DOHH2 (cell line): Measurements from ENCODE around the gene TSEN2.

Experiments
- H3F3A ChIP-seq: fragments of 200-600 bp; sonication (generic), shearing (Covaris generic); 2 replicates; pipeline ENCODE4 v1.6.0; 2016; ENCODE audit warnings: antibody characterized with exemption, mild to moderate bottlenecking; ENCODE audit not compliant: control insufficient read depth, insufficient read depth
- H3K27ac ChIP-seq: fragments of 200-600 bp; sonication (generic); 2 replicates; pipeline ENCODE4 v1.5.1; 2014; ENCODE audit warnings: low read depth, mild to moderate bottlenecking, low read length, moderate library complexity
- H3K27me3 ChIP-seq: fragments of 200-600 bp; sonication (generic); 2 replicates; pipeline ENCODE4 v1.6.1; 2014; ENCODE audit warnings: mild to moderate bottlenecking, low read length, mixed read lengths; ENCODE audit not compliant: control insufficient read depth
- H3K36me3 ChIP-seq: fragments of 200-600 bp; sonication (generic); 2 replicates; pipeline ENCODE4 v1.6.1; 2014; ENCODE audit warnings: mild to moderate bottlenecking, low read length, moderate library complexity, mixed read lengths; ENCODE audit not compliant: control insufficient read depth
- H3K4me1 ChIP-seq: fragments of 200-600 bp; sonication (generic); 2 replicates; pipeline ENCODE4 v1.6.1; 2014; ENCODE audit warnings: mild to moderate bottlenecking, low read length, mixed read lengths; ENCODE audit not compliant: control insufficient read depth
- H3K4me2 ChIP-seq: fragments of 200-600 bp; sonication (generic); 2 replicates; pipeline ENCODE4 v1.6.0; 2014; ENCODE audit warnings: mild to moderate bottlenecking, low read length, moderate library complexity
- H3K4me3 ChIP-seq: fragments of 200-600 bp; sonication (generic); 2 replicates; pipeline ENCODE4 v1.5.1; 2014; ENCODE audit warnings: mild to moderate bottlenecking, low read length, mixed read lengths
- H3K79me2 ChIP-seq: fragments of 200-600 bp; sonication (generic); 2 replicates; pipeline ENCODE4 v1.6.1; 2014; ENCODE audit warnings: mild to moderate bottlenecking, low read length, mixed read lengths; ENCODE audit not compliant: control insufficient read depth
- H3K9me2 ChIP-seq: fragments of 200-600 bp; sonication (generic); replicated peaks from 2 replicates; pipeline ENCODE4 v1.6.1; 2014; ENCODE audit warnings: mild to moderate bottlenecking, low read length, mixed read lengths; ENCODE audit not compliant: control insufficient read depth
- H3K9me3 ChIP-seq: fragments of 200-600 bp; sonication (generic); 2 replicates; pipeline ENCODE4 v1.6.1; 2014; ENCODE audit warnings: antibody characterized with exemption, low read length, mixed read lengths; ENCODE audit not compliant: control insufficient read depth, insufficient read depth
- H4K20me1 ChIP-seq: fragments of 200-600 bp; sonication (generic); 2 replicates; pipeline ENCODE4 v1.6.0; 2014; ENCODE audit warnings: low read depth, mild to moderate bottlenecking, antibody characterized with exemption, low read length, moderate library complexity; ENCODE audit not compliant: control insufficient read depth, insufficient read depth
- EZH2phosphoT487 ChIP-seq: fragments of 200-600 bp; sonication (generic); IDR thresholded peaks from 2 replicates; pipeline ENCODE4 v1.6.1; 2017; ENCODE audit warnings: borderline replicate concordance, mild to moderate bottlenecking, antibody characterized with exemption, low read length, moderate library complexity, mixed read lengths
- TF ChIP-seq, protein P1 (sequence below): fragments of 200-600 bp; sonication (generic); IDR thresholded peaks from one replicate; pipeline ENCODE4 v1.5.1; 2014; ENCODE audit warnings: antibody characterized with exemption, mild to moderate bottlenecking, low read depth, low read length; ENCODE audit not compliant: poor library complexity, severe bottlenecking

TSEN2 gene

DNA sequence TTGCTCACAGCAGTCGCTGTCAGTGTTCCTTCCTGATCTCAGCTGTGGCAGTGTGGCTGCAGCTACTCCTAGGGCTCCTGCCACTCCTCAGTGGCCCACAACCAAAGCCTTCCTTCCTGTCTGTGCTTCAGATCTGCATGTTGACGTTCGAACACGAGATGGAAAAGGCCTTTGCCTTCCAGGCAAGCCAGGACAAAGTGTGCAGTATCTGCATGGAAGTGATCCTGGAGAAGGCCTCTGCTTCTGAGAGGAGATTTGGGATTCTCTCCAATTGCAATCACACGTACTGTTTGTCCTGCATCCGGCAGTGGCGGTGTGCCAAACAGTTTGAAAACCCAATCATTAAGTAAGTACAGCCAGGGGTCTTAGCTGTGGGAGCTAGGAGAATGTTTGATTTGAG lies 90.4 kb downstream of the TSEN2 start:
- no peaks in the 10 kb centered on the region for H4K20me1 ChIP-seq
- H3K27ac ChIP-seq, result no peak overlapping the region
- H3K4me1 ChIP-seq, result 0 out of 2 replicates have a peak, but pooled peaks cover 3% of the 10 kb centered on the region
- H3F3A ChIP-seq, result no peaks in the 10 kb centered on the region
- H3K4me2 ChIP-seq, result no peak overlapping the region
- H3K4me3 ChIP-seq, result no peak overlapping the region
- H3K27me3 ChIP-seq, result no peaks in the 10 kb centered on the region
- H3K9me2 ChIP-seq, result no peaks in the 10 kb centered on the region
- no peaks in the 10 kb centered on the region for H3K79me2 ChIP-seq
- peaks cover 71% of the 10 kb centered on the region for H3K36me3 ChIP-seq
- TF ChIP-seq EZH2phosphoT487, result no peak
- TF ChIP-seq, protein P1, sequence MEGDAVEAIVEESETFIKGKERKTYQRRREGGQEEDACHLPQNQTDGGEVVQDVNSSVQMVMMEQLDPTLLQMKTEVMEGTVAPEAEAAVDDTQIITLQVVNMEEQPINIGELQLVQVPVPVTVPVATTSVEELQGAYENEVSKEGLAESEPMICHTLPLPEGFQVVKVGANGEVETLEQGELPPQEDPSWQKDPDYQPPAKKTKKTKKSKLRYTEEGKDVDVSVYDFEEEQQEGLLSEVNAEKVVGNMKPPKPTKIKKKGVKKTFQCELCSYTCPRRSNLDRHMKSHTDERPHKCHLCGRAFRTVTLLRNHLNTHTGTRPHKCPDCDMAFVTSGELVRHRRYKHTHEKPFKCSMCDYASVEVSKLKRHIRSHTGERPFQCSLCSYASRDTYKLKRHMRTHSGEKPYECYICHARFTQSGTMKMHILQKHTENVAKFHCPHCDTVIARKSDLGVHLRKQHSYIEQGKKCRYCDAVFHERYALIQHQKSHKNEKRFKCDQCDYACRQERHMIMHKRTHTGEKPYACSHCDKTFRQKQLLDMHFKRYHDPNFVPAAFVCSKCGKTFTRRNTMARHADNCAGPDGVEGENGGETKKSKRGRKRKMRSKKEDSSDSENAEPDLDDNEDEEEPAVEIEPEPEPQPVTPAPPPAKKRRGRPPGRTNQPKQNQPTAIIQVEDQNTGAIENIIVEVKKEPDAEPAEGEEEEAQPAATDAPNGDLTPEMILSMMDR, result no peak
- H3K9me3 ChIP-seq, result no peaks in the 10 kb centered on the region

DNA sequence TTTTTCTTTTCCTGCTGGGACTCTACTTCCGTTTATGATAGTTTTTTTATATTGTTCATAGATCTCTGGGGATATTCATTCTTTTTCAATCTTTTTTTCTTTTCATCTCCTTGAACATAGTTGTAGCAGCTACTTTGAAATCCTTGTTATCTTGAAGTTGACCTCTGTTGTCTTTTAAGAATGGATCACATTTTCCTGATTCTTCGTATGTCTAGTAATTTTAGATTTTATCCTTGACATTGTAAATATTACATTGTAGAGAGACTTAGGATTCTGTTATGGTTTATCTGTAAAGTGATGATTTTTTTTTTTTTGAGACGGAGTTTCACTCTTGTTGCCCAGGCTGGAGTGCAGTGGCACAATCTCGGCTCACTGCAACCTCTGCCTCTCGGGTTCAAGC lies 93.1 kb downstream of the TSEN2 start:
- Histone ChIP-seq H3K27me3 (no peaks in the 10 kb centered on the region), H3K4me1 (0 out of 2 replicates have a peak, but pooled peaks cover 3% of the 10 kb centered on the region), H3K4me2 (no peak overlapping the region), H3K79me2 (no peaks in the 10 kb centered on the region), H3K4me3 (no peak overlapping the region), H3F3A (peaks cover under 1% of the 10 kb centered on the region; the same call in 1 of the 2 replicates), H3K9me2 (no peaks in the 10 kb centered on the region), H4K20me1 (no peaks in the 10 kb centered on the region), H3K27ac (no peak overlapping the region), H3K9me3 (no peaks in the 10 kb centered on the region), H3K36me3 (peaks cover 64% of the 10 kb centered on the region)
- TF ChIP-seq, protein P1, result no peak
- TF ChIP-seq EZH2phosphoT487, result no peak

DNA sequence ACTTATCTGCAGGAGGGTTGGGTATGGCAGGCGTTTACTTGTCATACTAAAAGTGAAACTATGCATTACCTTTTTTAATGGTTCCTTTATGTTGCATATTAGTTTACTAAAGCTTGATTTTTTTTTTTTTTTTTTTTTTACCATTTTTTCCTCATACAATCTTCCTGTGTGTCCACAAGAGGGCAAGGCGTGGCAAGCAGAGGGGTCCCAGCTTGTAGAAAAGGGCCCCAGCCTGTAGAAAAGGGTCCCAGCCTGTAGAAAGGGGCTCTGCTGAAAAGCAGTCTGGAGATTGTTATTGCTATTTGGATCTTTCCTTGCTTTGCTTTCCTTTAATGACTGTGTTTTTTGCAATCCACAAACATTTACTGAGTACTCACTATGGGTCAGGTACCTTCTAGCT lies 94.5 kb downstream of the TSEN2 start:
- TF ChIP-seq EZH2phosphoT487, result no peak
- TF ChIP-seq, protein P1, result no peak
- Histone ChIP-seq H3F3A (peaks cover 8% of the 10 kb centered on the region; the same call in 1 of the 2 replicates), H3K9me2 (no peaks in the 10 kb centered on the region), H4K20me1 (peaks cover 3% of the 10 kb centered on the region; the same call in 1 of the 2 replicates), H3K27ac (no peak overlapping the region), H3K36me3 (peaks cover 67% of the 10 kb centered on the region), H3K4me1 (0 out of 2 replicates have a peak, but pooled peaks cover 3% of the 10 kb centered on the region), H3K4me3 (no peak overlapping the region), H3K79me2 (no peaks in the 10 kb centered on the region), H3K4me2 (no peak overlapping the region), H3K27me3 (no peaks in the 10 kb centered on the region), H3K9me3 (no peaks in the 10 kb centered on the region)

GRCh38 chr3:12579456-12579855 lies 95.2 kb downstream of the TSEN2 start:
- H3K79me2 ChIP-seq, result no peaks in the 10 kb centered on the region
- peaks cover 8% of the 10 kb centered on the region; the same call in 1 of the 2 replicates for H3F3A ChIP-seq
- no peak overlapping the region for H3K4me3 ChIP-seq
- H3K9me3 ChIP-seq, result no peaks in the 10 kb centered on the region
- no peaks in the 10 kb centered on the region for H3K27me3 ChIP-seq
- H3K27ac ChIP-seq, result no peak overlapping the region
- no peaks in the 10 kb centered on the region for H3K9me2 ChIP-seq
- peaks cover 3% of the 10 kb centered on the region; the same call in 1 of the 2 replicates for H4K20me1 ChIP-seq
- no peak for TF ChIP-seq EZH2phosphoT487
- TF ChIP-seq, protein P1, result no peak
- H3K4me1 ChIP-seq, result 0 out of 2 replicates have a peak, but pooled peaks cover 3% of the 10 kb centered on the region
- peaks cover 68% of the 10 kb centered on the region for H3K36me3 ChIP-seq
- no peak overlapping the region for H3K4me2 ChIP-seq
